CD14-positive monocyte (primary cell): Measurements from ENCODE around the gene SBF2. TPM values are rescaled to one million over a fixed set of nuclear protein-coding genes. Genes with fewer than 3 reads are reported as not detected.
"Not testable (repeated sequence)": the region's sequence is repeated elsewhere in the genome, so short reads cannot be mapped to it uniquely, and the experiment has no call there.

Source experiments
- DNase-seq, 3 donors: peaks; one replicate each; pipeline ENCODE4 v3.0.0-alpha.2; 2011 to 2022
- H2AFZ ChIP-seq: 2 replicates; pipeline ENCODE4 v1.6.0; 2012; ENCODE audit warnings: mild to moderate bottlenecking, low read depth, low read length, inconsistent platforms; ENCODE audit not compliant: insufficient read depth, poor library complexity, severe bottlenecking
- H3K27ac ChIP-seq, 2 donors: 1 replicate in 1 of 2; 2 replicates in 1 of 2; pipeline ENCODE4 v1.5.1; 2012 to 2013; ENCODE audit warnings: low read length in 2 of 2, control low read depth in 1 of 2, inconsistent platforms in 1 of 2, low read depth in 1 of 2, mild to moderate bottlenecking in 1 of 2
- H3K27me3 ChIP-seq, 2 donors: one replicate each; pipeline versions ENCODE4 v1.6.0 to v1.6.1; 2011 to 2013; ENCODE audit warnings: low read length in 2 of 2; ENCODE audit not compliant: control insufficient read depth in 2 of 2, insufficient read depth in 2 of 2
- H3K36me3 ChIP-seq, 2 donors: replicated peaks in 1 of 2; 1 replicate in 1 of 2; 2 replicates in 1 of 2; pipeline versions ENCODE4 v1.5.1 to v1.6.1; 2012 to 2013; ENCODE audit warnings: low read length in 2 of 2, control low read depth in 1 of 2, inconsistent platforms in 1 of 2, mild to moderate bottlenecking in 1 of 2; ENCODE audit not compliant: insufficient read depth in 2 of 2, control insufficient read depth in 1 of 2
- H3K4me1 ChIP-seq, 2 donors: 1 replicate in 1 of 2; 2 replicates in 1 of 2; pipeline versions ENCODE4 v1.5.1 to v1.6.1; 2012 to 2013; ENCODE audit warnings: low read length in 2 of 2, control low read depth in 1 of 2, inconsistent platforms in 1 of 2, mild to moderate bottlenecking in 1 of 2, moderate library complexity in 1 of 2; ENCODE audit not compliant: insufficient read depth in 2 of 2, control insufficient read depth in 1 of 2
- H3K4me2 ChIP-seq: replicated peaks from 2 replicates; pipeline ENCODE3; 2012; ENCODE audit warnings: low read length, moderate library complexity, mild to moderate bottlenecking; ENCODE audit not compliant: poor library complexity, severe bottlenecking; ENCODE audit errors: extremely low read depth
- H3K4me3 ChIP-seq, 3 experiments: fragments of 200-600 bp in 1 of 3; sonication (generic) in 1 of 3; replicated peaks in 1 of 3; 1 replicate in 2 of 3; 2 replicates in 1 of 3; pipeline ENCODE4 v1.5.1; 2011 to 2013; ENCODE audit warnings: low read length in 3 of 3, mild to moderate bottlenecking in 3 of 3, control low read depth in 2 of 3, low read depth in 2 of 3, inconsistent platforms in 1 of 3, moderate library complexity in 1 of 3
- H3K79me2 ChIP-seq: 2 replicates; pipeline ENCODE4 v1.6.0; 2012; ENCODE audit warnings: mild to moderate bottlenecking, control low read depth, inconsistent platforms, low read length, moderate library complexity; ENCODE audit not compliant: insufficient read depth
- H3K9ac ChIP-seq: 2 replicates; pipeline ENCODE4 v1.6.0; 2017; ENCODE audit warnings: low read length, mild to moderate bottlenecking; ENCODE audit not compliant: insufficient read depth, poor library complexity, severe bottlenecking
- H3K9me3 ChIP-seq, 2 donors: replicated peaks in 1 of 2; 1 replicate in 1 of 2; 2 replicates in 1 of 2; pipeline versions ENCODE4 v1.5.1 to v1.6.1; 2012 to 2013; ENCODE audit warnings: low read length in 2 of 2, control low read depth in 1 of 2; ENCODE audit not compliant: control insufficient read depth in 1 of 2, insufficient read depth in 1 of 2
- H4K20me1 ChIP-seq: 2 replicates; pipeline ENCODE4 v1.6.0; 2012; ENCODE audit warnings: mild to moderate bottlenecking, low read length, control low read depth, moderate library complexity; ENCODE audit not compliant: insufficient read depth
- H3K27ac Mint-ChIP-seq, 7 donors: one replicate each; pipeline ENCODE4 v1.8.0; 2020; ENCODE audit warnings: mild to moderate bottlenecking in 7 of 7, mixed read lengths in 7 of 7, moderate library complexity in 6 of 7, inconsistent platforms in 2 of 7
- H3K27me3 Mint-ChIP-seq, 3 donors: one replicate each; pipeline ENCODE4 v1.8.0; 2021 to 2022; ENCODE audit warnings: low read depth in 3 of 3, mild to moderate bottlenecking in 3 of 3, mixed read lengths in 3 of 3, moderate library complexity in 3 of 3, inconsistent platforms in 1 of 3
- H3K36me3 Mint-ChIP-seq, 2 donors: one replicate each; pipeline ENCODE4 v1.8.0; 2020; ENCODE audit warnings: mixed read lengths in 2 of 2, inconsistent platforms in 1 of 2, mild to moderate bottlenecking in 1 of 2
- H3K4me1 Mint-ChIP-seq: one replicate; pipeline ENCODE4 v1.8.0; 2020; ENCODE audit warnings: mild to moderate bottlenecking, mixed read lengths
- H3K4me3 Mint-ChIP-seq, 2 donors: one replicate each; pipeline ENCODE4 v1.8.0; 2020; ENCODE audit warnings: mild to moderate bottlenecking in 2 of 2, mixed read lengths in 2 of 2, moderate library complexity in 1 of 2
- H3K9me3 Mint-ChIP-seq, 7 donors: one replicate each; pipeline ENCODE4 v1.8.0; 2020 to 2022; ENCODE audit warnings: mixed read lengths in 7 of 7, mild to moderate bottlenecking in 6 of 7, moderate library complexity in 6 of 7, inconsistent platforms in 2 of 7
- CTCF ChIP-seq: fragments of 200-600 bp; IDR thresholded peaks from one replicate; pipeline ENCODE4 v1.8.0; 2022; ENCODE audit warnings: antibody characterized with exemption, mild to moderate bottlenecking
- WGBS: methylation state at CpG from one replicate; pipeline ENCODE4 v1.1.5; 2013; ENCODE audit warnings: missing lambda C conversion rate; ENCODE audit not compliant: insufficient coverage; 5-methylcytosine and 5-hydroxymethylcytosine counted together
- intact Hi-C, 2 donors: fragments of 100-400 bp; cut with micrococcal nuclease; formaldehyde crosslinking; loops; one replicate each; pipeline versions ENCODE4 v1.15.0 to v1.15.1; 2023
- polyA plus RNA-seq, 3 donors: library from polyadenylated mRNA; depleted of rRNA in 1 of 3; unstranded in 2 of 3; stranded (reverse) in 1 of 3; fragments of 300-500 nt in 2 of 3; fragments of >200 nt in 1 of 3; fragmentation: Illumina TruSeq in 2 of 3; gene quantifications; 1 replicate in 2 of 3; 2 replicates in 1 of 3; pipeline ENCODE4 v1.2.3, GENCODE V29; 2012 to 2021

SBF2 gene
- polyA plus RNA-seq, 3 donors = 8.9 to 30.7 (median 16.4) TPM

GRCh38 chr11:10139143-10139542 lies 154.9 kb downstream of the SBF2 start:
- H3K36me3 Mint-ChIP-seq = peaks cover 5 to 12% of the 10 kb centered on the region in 2 donors
- no peak overlapping the region for H3K27ac ChIP-seq

GRCh38 chr11:10134975-10135481 lies 159.0 kb downstream of the SBF2 start:
- Histone ChIP-seq H2AFZ (no peak overlapping the region), H3K27ac (no peak overlapping the region), H3K36me3 (no peaks in the 10 kb centered on the region), H3K27me3 (no peaks in the 10 kb centered on the region), H3K9me3 (peaks cover 0 to 9% of the 10 kb centered on the region in 2 donors), H3K79me2 (no peaks in the 10 kb centered on the region), H3K9ac (no peak overlapping the region), H3K4me3 (no peak overlapping the region), H3K4me2 (no peak overlapping the region), H4K20me1 (peaks cover 13% of the 10 kb centered on the region), H3K4me1 (no peaks in the 10 kb centered on the region)
- H3K4me3 Mint-ChIP-seq = no peak overlapping the region
- no peak overlapping the region for H3K27ac Mint-ChIP-seq
- H3K9me3 Mint-ChIP-seq = peaks cover 15 to 25% (median 21%) of the 10 kb centered on the region in 7 donors
- H3K4me1 Mint-ChIP-seq = no peaks in the 10 kb centered on the region
- WGBS = 100% methylated on average over 5 of the region's 5 CpGs
- no peak for TF ChIP-seq CTCF
- H3K27me3 Mint-ChIP-seq = no peaks in the 10 kb centered on the region
- H3K36me3 Mint-ChIP-seq = peaks cover 16 to 25% of the 10 kb centered on the region in 2 donors
- intact Hi-C loops = no loop called here
- DNase-seq = no peak

More at GRCh38 chr11:10139143-10139542, 154.9 kb downstream of the SBF2 start:
- no peak overlapping the region for H3K4me2 ChIP-seq
- peaks cover 38% of the 10 kb centered on the region for H4K20me1 ChIP-seq
- no peak overlapping the region for H2AFZ ChIP-seq
- Mint-ChIP-seq H3K4me1 (no peaks in the 10 kb centered on the region), H3K4me3 (no peak overlapping the region), H3K27me3 (no peaks in the 10 kb centered on the region), H3K27ac (no peak overlapping the region), H3K9me3 (peaks cover 10 to 20% (median 13%) of the 10 kb centered on the region in 7 donors)
- no peak overlapping the region for H3K4me3 ChIP-seq
- no peaks in the 10 kb centered on the region for H3K4me1 ChIP-seq
- no peaks in the 10 kb centered on the region for H3K36me3 ChIP-seq
- H3K27me3 ChIP-seq = no peaks in the 10 kb centered on the region
- peaks cover 0 to 9% of the 10 kb centered on the region in 2 donors for H3K9me3 ChIP-seq
- no peak for DNase-seq
- WGBS = no CpG with 5 or more reads among the region's 3 CpGs
- no peaks in the 10 kb centered on the region for H3K79me2 ChIP-seq
- intact Hi-C loops = no loop called here
- H3K9ac ChIP-seq = no peak overlapping the region
- TF ChIP-seq CTCF = no peak

GRCh38 chr11:10134226-10134625 lies 159.8 kb downstream of the SBF2 start:
- H3K27ac ChIP-seq, H3K27me3 ChIP-seq, intact Hi-C loops, DNase-seq, H3K4me1 ChIP-seq, H3K9me3 ChIP-seq, H3K4me2 ChIP-seq, H3K36me3 ChIP-seq, H3K79me2 ChIP-seq, H3K4me3 Mint-ChIP-seq, H4K20me1 ChIP-seq, H3K4me1 Mint-ChIP-seq, H3K27ac Mint-ChIP-seq, H3K4me3 ChIP-seq, H2AFZ ChIP-seq, H3K9ac ChIP-seq, H3K27me3 Mint-ChIP-seq: not testable (repeated sequence)
- WGBS = no CpG with 5 or more reads among the region's 1 CpG
- H3K9me3 Mint-ChIP-seq = peaks cover 15 to 25% (median 21%) of the 10 kb centered on the region in 7 donors
- peaks cover 16 to 20% of the 10 kb centered on the region in 2 donors for H3K36me3 Mint-ChIP-seq
